GM11168 (cell line): ENCODE data around the gene STC2.

Experiments used
- in situ Hi-C: fragments of 300-500 bp; cut with MboI; formaldehyde crosslinking; loops from one replicate; pipeline ENCODE4 v1.12.0; 2022; ENCODE audit warnings: low sequenced_read_pairs; ENCODE audit not compliant: unreplicated experiment

Gene STC2

DNA sequence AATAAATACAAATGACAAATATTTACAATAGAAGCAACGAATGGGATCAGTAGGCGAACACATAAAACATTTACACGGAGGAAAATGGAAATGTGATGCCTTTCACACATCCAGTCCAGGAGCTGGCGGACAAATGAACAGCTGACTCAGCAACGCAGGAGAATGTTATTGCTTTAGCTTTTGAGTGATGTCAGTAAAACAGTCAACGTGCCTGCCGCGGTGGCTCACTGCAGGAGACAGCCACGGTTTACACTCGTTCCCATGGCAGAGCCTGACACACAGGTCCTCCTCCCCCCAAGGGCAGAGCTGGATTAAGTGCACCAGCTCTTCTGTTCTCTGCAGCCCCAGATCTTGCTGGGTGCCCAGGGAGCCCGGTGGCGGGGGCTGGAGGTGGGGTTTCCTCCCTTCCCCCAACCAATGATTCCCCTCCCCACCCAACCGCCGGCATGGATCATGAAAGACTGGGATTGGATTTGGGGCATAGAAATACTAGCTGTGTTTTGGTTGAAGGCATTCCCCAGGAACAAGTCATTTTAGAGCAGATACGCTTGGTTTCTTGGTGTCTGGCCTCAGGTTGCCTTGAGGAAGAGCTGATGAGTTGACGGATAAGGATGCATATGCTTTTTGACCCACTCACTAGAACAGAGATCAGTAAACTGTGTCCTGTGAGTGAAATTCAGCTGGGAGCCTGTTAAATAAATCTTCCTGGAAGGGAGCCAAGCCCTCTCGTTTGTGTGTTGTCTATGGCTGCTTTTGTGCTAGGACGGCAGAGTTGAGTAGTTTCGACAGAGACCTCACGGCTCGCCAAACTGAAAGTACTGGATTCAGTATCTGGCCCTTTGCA is 12.5 kb downstream of the STC2 start:
- in situ Hi-C loops: loop anchor here (25.0 kb wide), 1 partner anchor 247 kb away; no protein-coding TSS in a partner anchor

DNA sequence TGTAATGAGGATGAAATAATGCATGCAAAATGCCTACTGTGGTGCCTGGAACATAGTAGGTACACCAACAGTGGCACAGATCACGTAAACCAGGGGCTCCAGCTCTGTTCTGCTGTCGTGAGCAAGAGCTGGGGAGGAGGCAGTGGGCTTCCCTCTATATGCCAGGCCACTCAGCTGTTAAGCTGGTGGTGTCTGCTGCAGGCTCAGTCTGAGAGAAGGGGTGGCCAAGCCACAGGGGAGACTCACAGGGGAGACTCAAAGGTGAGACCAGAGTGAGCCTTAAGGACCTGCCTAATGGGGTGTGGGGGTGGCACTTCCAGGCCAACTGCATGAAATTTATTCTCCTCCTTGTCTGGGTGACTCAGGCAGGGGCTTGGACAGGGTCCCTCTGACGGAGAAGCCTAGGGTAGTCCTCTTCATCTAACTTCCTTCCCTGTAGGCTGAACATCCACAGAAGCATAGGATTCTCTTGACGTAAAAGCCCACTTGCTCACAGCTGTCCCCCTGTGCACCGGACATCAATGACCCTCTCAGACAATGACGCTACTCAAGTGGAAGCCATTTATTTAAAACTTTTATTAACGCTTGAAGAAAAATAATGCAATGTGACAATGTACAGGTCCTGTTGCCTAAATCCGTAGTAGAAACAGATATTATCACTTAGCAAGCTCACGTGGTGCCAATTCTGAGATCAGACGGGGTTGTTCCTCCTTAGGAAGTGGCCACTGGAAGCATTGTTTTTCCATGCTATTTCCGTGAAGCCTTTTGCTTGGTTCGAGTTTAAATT is 13.9 kb downstream of the STC2 start:
- in situ Hi-C loops: loop anchor here (25.0 kb wide), 1 partner anchor 248 kb away; no protein-coding TSS in a partner anchor

DNA sequence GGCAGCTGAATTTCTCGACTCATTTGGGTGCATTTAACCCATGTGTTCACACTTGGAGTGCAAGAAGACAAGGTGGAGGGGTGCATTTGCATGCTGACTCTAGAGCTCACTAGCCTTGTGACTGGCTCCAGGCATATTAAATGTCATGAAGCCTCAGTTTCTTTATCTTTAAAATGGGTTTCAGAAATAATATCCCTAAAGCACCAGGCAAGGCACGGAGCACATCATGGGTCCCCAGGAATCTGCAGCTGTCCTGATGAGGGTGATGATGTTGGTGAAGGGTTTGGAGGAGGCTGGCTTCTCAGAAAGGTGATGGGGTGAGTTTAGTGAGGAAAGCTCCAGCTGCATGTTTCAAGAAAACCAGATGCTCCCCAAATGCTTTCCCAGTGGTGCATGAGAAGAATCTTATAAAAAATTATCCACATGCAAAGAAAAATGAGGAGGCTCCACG is 14.8 kb downstream of the STC2 start:
- in situ Hi-C loops: loop anchor here (25.0 kb wide), 1 partner anchor 249 kb away; no protein-coding TSS in a partner anchor

DNA sequence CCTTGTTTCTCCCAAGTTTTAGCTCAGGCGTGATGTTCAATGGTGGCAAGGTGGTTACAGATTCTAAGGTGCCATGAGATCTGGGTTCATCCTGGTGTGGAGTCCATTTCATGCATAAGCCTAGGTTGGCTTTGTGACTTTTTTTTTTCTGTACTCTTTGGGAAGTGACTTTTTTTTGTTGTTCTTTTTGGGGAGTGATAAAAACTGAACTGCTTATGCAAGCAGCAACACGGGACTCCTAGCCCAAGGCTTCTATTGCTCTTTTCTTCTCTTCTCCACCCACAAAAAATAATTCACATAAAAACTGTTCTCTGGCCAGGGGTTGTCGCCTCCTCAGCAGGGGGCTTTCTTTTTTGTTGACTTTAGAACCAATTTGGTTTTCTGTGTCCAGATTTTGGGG is 15.4 kb downstream of the STC2 start:
- in situ Hi-C loops: loop anchor here (25.0 kb wide), 1 partner anchor 249 kb away; no protein-coding TSS in a partner anchor

DNA sequence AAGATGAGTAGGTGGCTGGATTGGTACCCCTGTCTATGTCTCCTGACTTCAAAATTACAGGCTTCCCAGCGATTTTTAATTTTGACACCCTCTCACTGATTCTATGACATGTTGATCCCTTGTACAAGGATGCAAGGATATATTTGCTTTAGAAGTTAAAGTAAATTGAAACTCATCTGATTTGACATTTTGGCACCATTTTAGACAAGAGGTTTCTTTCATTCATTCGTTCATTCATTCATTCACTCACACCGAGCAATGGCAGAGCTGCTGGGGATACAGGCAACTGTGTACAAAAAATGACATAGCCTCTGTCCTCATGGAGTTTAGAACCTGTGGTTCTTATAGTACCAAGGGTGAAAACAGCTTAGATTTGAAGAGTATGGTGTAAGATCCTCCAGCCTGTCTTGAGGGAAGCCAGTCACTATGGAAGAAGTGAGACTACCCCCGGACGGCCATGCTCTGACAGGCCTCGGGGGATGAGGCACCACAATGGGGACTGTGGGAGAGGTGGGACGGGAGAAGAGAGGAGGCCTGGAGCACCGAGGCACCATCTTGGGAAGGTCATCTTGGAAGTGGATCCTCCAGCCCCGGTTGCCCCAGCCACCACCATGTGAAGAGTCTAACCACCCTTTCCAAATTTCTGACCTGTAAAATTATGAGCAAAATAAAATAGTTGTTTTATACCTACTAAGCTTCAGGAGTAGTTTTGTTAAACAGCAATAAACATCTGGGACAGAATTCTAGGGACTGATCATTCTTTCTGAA is 16.2 kb downstream of the STC2 start:
- in situ Hi-C loops: loop anchor here (25.0 kb wide), 1 partner anchor 250 kb away; no protein-coding TSS in a partner anchor

DNA sequence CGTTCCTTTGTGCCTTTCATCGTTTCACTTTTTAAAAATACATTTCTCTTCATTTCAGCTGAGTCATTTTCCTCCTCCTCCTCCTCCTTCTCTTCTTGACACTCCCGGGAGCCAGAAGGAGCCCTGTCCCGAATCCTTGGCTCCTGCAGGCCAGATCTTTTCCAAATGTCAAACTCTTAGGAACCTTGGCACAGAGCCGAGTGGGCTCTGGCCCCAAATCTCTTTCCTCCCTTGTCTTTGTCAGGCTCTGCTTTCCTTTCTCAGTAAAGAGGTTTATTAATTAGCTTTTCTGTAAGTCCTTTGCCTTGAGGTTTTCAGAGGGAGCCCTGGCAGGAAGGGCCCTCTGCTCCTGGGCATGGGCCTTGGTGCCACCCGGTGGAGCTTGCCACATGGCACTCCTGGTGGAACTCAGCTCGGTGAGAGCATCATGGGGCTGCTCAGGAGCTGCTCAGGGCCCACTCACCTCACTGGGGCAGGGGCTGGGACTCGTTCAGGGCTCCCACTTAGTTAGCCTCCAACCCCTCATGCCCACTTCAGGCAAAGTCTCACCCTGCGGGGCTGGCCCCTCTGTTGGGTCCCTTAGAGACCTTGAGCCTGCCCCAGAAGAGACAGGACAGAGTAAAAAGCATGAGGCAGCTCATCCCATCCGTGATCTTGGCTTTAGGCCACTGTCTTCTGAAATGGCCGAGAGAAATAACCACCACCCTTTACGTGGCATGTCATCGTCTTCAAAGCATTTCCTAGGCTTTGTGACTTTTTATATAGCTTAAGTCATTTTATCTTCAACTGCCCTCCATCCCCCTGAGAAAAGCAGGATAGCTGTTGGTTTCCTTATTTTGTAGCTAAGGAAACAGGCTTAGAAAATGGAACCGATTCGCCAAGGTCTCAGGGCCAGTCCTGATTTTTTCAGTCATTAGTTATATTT is 17.1 kb downstream of the STC2 start:
- in situ Hi-C loops: loop anchor here (25.0 kb wide), 1 partner anchor 251 kb away; no protein-coding TSS in a partner anchor

DNA sequence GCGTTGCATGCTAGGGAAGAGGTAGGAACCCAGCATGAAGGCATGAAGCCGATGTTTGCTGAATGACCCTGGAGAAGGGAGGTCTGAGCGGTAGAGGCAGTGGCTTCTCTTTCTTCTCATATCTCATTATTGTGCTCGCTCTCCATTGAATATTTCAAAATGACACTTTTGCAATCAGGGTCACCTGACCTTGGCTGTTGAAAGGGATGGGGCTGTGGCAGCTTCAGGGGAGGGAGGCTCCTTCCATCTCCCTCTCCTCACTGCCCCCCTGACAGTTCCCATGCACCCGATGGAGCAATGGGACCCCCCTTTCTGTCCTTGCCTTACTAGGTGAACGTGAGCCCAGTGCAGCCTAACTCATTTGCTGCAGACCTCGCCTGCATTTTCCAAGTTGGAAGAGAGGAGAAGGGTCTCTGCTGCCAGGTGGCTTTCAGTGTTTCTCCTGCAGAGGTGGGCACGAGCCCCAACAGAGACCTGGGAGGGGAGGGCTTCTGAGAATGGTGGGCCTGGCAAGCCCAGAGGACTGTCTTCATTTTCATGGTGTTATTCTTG is 17.9 kb downstream of the STC2 start:
- in situ Hi-C loops: loop anchor here (25.0 kb wide), 1 partner anchor 252 kb away; no protein-coding TSS in a partner anchor

DNA sequence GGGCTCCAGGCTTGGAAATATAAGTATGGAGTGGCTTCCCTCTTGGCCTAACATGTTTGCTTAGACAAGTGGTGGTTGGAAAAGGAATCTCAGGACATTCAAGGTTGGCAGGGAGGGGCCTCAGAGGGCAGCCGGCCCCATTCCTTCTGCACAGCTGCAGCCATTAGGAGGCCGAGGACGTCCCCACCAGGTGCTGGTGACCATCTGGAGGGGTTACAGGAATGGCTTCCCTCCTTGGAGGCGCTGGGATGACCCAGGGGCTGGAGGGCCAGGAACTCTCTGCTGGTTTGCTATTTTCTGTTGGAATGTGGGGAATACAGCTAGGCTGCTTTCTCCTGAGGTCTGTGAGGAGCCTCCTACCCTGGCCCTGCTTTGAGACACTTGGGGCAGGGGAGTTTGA is 18.5 kb downstream of the STC2 start:
- in situ Hi-C loops: loop anchor here (25.0 kb wide), 1 partner anchor 253 kb away; no protein-coding TSS in a partner anchor

DNA sequence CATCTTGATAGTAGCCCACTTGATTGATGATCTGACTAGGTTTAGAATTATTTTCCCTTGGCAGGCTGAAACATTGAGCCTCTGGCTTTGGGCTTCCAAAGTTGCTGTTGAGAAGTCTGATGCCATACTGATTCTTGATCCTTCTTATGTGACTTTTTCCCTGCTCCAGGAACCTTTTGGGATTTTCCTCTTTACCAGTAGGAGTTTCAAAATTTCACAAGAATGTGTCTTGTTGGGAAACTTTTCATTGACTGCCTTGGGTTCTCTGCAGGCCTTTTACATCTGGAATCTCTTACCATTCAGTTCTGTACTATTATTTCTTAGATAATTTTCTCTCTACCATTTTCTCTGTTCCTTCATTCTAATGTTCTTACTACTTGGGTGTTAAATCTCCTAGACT is 20.0 kb downstream of the STC2 start:
- in situ Hi-C loops: loop anchor here (25.0 kb wide), 1 partner anchor 254 kb away; no protein-coding TSS in a partner anchor

DNA sequence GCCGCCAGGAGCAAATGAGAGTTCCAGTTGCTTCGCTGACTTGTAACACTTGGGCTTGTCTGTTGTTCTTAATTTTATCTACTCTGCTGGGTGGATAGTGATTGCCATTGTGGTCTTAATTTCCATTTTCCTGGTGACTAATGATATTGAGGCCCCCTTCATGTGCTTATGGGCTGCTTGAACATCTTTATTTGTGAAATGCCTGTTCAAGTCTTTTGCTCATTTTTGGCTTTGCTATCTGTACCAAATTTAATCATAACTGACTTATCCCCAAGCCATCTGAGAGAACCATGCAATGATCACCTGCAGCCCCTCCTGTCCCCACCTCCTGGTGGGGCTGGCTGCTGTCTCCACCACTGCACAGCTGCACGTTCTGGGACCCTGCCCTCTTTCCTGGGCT is 20.5 kb downstream of the STC2 start:
- in situ Hi-C loops: loop anchor here (25.0 kb wide), 1 partner anchor 255 kb away; no protein-coding TSS in a partner anchor

DNA sequence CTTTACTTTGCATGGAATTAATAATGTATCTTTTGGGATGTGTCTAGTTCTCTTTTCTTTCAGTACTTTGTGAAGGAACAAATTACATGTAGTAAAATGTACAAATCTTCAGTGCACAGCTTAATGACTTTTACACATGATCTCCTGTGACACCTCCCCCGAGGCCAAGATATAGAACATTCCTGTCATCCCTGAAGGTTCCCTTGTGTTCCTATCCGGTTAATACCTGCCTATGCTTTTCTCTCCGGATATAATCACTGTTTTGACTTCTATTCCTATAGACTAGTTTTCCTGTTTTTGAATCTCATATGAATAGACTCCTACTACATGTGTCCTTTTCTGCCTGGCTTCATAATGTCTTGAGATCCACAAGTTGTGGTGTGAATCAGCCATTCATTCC is 21.5 kb downstream of the STC2 start:
- in situ Hi-C loops: loop anchor here (25.0 kb wide), 1 partner anchor 256 kb away; no protein-coding TSS in a partner anchor

DNA sequence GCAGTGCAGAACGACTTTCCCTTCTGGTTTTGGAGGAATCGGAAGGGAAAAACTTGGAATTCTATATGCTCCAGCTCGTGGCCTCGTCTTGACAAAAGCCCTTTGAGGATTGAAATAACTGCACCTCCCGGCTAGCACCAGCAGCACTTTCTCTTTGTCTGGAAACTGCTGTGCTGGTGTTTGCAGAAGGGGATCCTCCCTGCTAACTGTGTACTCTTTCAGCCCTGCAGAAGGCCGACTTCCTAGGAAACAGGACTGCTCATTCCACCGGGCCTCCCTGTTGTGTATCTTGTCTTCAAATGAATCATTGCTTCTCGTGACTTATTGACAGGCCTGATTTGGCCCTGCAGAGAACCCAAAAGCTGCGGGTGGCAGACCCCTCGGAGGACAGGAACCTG is 23.6 kb downstream of the STC2 start:
- in situ Hi-C loops: loop anchor here (25.0 kb wide), 1 partner anchor 258 kb away; no protein-coding TSS in a partner anchor

DNA sequence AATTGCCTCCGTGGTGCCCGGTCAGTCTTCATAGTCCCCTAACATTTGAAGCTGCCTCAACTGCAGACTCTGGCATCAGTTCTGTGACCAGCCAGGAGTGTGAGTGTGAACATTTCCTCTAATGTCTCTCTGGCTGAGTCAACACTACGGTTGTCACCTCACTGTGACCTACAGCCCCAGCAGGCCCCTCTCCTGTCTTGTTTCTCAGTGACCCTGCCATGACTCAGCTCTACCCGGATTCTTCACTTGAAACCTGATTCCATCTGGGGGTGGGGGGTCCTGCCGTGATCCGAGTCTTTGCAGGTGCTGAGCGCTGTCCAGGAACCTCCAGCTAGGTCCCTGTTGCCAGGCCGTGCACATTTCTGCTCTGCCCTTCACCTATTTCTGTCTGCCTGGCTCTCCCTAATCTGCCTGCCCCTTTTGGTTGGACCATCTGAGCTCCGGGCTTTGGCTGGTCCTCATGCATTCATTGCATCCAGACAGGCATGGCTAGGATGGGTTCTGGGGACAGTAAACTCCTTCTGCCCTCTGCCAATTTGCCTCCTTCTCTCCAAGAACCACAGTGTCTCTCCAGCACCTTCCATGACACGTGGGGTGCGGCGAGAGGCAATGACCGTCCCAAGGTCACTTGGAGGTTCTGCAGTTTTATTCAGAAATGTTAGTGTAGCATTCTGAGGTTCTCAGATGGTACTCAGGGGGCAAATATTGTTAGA is 24.2 kb downstream of the STC2 start:
- in situ Hi-C loops: loop anchor here (25.0 kb wide), 1 partner anchor 258 kb away; no protein-coding TSS in a partner anchor

DNA sequence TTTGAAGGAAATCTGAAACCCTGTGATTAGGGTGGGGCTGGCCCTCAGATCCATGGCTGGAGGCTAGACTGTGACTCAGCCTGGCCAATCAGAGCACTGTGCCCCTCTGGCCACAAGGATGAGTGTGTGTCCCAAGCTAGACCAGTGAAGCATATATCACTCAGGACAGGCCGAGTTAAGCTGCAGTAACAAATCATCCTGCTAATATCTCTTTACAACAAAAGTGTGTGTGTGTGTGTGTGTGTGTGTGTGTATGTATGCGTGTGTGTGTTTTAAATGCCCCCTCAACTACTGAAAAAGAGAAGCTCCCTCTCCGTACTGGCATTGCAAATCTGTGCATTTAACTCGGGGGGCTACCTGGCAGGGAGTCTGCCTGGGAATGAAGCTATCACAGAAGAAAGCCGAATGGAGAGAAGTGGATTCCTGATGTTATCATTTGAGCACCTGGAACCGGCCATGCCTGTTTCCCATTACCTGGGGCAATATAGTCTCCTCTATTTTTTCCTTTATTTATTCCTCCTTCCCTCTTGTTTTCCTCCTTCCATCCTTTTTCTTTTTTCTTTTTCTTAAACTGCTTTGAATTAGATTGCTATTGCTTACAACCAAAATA is 25.6 kb downstream of the STC2 start:
- in situ Hi-C loops: loop anchor here (25.0 kb wide), 1 partner anchor 260 kb away; no protein-coding TSS in a partner anchor

DNA sequence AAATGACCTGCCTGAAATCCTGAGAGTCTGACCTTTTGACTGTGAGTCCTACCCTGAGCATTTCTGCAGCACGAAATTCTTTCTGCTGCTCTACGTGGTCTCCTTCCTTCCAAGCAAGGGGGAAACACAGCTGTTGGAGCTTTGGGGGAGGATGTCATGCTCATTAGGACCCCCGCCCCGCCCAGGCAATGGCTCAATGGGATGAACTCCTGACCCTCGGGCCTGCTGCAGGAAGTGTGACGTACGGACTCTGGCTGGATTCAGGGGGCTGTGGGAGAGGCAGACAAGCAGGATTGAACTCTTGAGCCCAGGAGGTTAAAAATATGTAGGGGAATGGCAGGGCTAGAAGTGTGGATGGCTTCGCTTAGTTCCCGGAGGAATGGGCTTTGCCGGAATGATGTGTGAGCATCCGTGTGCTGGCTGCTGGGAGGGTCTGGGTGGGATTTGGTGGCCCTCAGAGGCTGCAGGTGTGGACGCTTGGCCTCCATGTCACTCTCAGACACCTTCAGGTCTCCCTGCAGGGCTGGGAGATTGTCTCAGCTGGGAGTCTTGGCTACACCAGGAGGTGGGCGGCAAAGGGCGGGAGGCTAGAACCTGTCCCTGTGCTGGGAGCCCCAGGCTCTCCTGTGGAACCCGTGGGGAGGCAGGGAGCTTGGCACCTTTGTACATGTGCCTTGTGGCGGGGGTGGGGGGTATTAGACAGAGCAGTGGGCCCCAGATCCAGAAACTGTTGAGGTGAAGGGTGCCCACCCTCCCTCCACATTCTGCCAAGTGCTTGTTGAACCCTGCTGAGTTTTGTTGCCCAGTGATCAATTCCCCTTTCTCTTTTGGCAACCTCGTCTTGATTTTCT is 26.3 kb downstream of the STC2 start:
- in situ Hi-C loops: loop anchor here (25.0 kb wide), 1 partner anchor 260 kb away; no protein-coding TSS in a partner anchor

DNA sequence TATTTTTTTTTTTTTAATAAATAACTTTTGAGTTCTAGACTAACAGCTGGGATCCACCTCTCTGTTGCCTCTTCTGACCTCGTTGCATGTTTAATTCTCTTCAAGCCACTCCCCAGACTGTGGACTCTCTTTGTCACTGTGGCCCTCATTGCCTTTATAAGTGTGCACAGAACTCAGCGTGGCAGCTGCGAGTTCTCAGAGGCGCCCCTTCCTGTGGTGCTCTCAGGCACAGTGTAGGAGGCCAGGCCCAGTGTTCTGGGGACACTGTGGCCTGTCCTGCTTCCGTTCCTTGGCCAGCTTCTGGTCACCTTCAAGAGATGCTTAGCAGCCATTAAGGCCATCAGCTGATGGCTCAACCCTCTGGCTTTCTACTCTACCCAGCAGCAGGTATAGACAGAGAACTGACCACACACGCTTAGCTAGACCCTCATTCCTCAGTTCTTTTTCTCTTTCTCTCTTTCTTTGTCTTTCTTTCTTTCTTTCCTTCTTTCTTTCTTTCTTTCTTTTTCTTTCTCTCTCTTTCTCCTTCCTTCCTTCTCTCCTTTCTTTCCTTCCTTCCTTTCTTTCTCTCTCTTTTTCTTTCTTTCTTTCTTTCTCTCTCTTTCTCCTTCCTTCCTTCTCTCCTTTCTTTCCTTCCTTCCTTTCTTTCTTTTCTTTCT is 27.7 kb downstream of the STC2 start:
- in situ Hi-C loops: loop anchor here (25.0 kb wide), 1 partner anchor 262 kb away; no protein-coding TSS in a partner anchor
